Measurements from ENCODE around the gene FGF22. TPM values are rescaled to one million over a fixed set of nuclear protein-coding genes. Genes with fewer than 3 reads are reported as not detected.

The FGF22 gene
- total RNA-seq, 4 donors from 2014 or later, result 0.30 to 9.0 (median 3.4) TPM

DNA sequence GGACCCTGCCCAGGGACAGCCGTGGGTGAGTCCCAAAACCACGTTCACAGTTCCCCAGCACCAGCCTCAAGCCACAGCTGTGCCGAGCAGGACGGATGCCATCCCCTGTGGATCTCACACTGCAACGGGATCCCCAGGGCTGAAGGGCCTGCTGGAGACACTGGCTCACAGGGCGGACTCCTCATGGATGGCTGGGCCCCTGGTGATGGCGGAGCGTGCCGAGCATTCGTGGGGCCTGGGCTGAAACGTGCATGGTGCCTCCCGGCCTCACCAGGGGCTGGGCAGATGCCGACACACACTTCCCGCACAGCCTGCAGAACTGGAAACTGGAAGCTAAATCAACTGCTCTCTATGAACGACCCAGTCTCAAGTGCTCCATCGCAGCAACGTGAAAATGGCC lies 13.7 kb downstream of the FGF22 start:
- H3K9me3 ChIP-seq, result no peaks in the 10 kb centered on the region
- H3K27me3 ChIP-seq, result no peaks in the 10 kb centered on the region
- no peak for TF ChIP-seq POLR2A (IDR thresholded peaks at IDR 0.05)
- no peak for TF ChIP-seq CTCF (IDR thresholded peaks at IDR 0.05)
- no peak for TF ChIP-seq EP300 (IDR thresholded peaks at IDR 0.05)
- no peak for DNase-seq (ENCODE audit: low spot score in 2 of 2)
- H3K27ac ChIP-seq, result no peak overlapping the region
- WGBS, 2 donors, result 89 to 92% methylated on average over 17 of the region's 17 CpGs
- no peak overlapping the region for H3K4me3 ChIP-seq
- H3K36me3 ChIP-seq, result peaks cover 0 to 81% (median 16%) of the 10 kb centered on the region in 3 donors
- peaks cover 0 to 29% (median 14%) of the 10 kb centered on the region in 4 donors for H3K4me1 ChIP-seq

DNA sequence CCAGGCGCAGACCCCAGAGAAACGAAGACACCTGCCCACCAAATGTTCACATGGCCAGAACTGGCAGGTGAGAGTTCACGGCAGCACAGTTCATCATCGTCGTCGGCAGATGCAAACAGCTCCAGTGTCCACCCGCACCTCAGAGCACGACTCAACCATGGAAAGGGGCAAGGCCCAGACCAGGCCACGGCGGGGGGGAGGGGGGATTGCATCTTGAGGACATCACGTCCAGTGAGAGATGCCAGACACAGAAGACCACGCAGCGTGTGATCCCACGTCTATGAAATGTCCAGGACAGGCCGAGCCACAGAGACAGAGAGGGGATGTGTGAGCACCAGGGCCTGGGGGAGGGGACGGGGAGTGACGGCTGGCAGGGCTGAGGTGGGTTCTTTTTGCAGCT lies 16.0 kb downstream of the FGF22 start:
- TF ChIP-seq EP300 (IDR thresholded peaks at IDR 0.05) (no peak), CTCF (IDR thresholded peaks at IDR 0.05) (no peak), POLR2A (IDR thresholded peaks at IDR 0.05) (no peak)
- 83 to 86% methylated on average over 17 of the region's 17 CpGs for WGBS, 2 donors

DNA sequence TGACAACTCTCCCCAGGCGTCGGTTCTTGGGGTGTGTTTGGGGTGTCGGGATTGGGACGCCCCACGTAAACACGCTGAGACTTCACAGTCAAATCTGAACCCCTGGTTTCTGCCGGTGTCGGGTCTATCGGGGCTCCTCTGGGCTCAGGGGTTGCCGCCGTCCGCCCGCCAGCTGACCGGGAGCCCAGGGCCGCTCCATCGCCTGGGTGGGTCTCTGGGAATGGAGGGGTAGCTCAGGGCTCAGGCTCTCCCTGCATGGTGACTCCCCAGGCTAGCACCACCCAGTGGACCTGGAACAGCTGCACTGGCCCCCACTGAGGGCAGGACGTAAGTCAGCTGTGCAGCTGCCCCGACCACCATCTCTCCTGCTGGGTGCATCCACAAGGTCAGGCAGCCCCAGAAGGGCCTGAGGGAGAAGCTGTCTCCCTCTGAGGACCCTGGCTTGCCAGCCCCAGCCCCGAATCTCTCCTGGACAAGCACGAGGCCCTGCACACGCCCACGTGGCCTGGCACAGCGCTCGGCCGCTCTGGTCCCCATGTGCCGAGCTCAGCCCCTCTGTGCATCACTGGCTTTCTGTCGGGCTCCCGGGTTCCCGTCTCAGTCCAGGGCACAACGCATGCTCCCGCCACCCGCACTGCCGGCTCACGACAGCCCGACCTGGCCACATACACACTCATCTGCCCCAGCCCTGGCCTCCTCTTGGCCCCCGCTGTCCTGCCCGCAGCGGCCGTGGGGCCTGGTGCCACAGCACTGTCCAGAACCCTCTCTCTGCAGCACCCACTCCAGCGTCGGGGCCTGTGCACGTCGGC lies 17.3 kb downstream of the FGF22 start:
- TF ChIP-seq POLR2A (IDR thresholded peaks at IDR 0.05) (no peak), CTCF (IDR thresholded peaks at IDR 0.05) (no peak), EP300 (IDR thresholded peaks at IDR 0.05) (no peak)
- WGBS, 2 donors, result 71 to 78% methylated on average over 34 to 41 of the region's 43 CpGs
- Histone ChIP-seq H3K27me3 (no peaks in the 10 kb centered on the region), H3K4me3 (no peak overlapping the region), H3K36me3 (peaks cover 0 to 53% (median 0%) of the 10 kb centered on the region in 3 donors), H3K4me1 (peaks cover 3 to 64% (median 46%) of the 10 kb centered on the region in 4 donors), H3K9me3 (no peaks in the 10 kb centered on the region), H3K27ac (peak overlapping the region in 2 of 4 donors; percentile 48 to 96)
- no peak for DNase-seq (ENCODE audit: low spot score in 2 of 2)

More for the DNA sequence above, 16.0 kb downstream of the FGF22 start:
- H3K27ac ChIP-seq, result no peak overlapping the region
- no peaks in the 10 kb centered on the region for H3K9me3 ChIP-seq
- DNase-seq (ENCODE audit: low spot score in 2 of 2), result no peak
- H3K4me3 ChIP-seq, result no peak overlapping the region
- H3K27me3 ChIP-seq, result no peaks in the 10 kb centered on the region
- H3K4me1 ChIP-seq, result peaks cover 0 to 51% (median 36%) of the 10 kb centered on the region in 4 donors
- peaks cover 0 to 65% (median 7%) of the 10 kb centered on the region in 3 donors for H3K36me3 ChIP-seq

DNA sequence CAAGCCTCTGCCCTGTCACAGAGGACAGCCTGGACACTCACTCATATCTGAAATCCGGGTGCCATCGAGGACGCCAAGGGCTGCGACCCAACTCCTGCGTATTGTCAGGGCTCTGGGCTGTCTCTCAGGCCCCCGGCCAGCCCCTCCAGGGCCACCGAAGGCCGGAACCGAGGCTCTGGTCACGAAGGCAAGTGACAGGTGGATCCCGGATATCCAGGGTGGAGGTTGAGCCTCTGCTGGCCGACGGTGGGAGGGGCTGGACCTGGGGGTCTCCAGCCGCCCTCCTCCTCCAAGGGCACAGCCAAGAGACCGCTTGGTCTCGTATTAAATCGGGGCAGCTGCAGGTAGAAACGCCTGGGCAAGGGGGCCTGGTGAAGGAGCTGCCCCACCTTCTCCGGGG lies 17.9 kb downstream of the FGF22 start:
- no peaks in the 10 kb centered on the region for H3K27me3 ChIP-seq
- H3K9me3 ChIP-seq, result no peaks in the 10 kb centered on the region
- H3K4me3 ChIP-seq, result no peak overlapping the region
- H3K36me3 ChIP-seq, result peaks cover 0 to 46% (median 0%) of the 10 kb centered on the region in 3 donors
- H3K27ac ChIP-seq, result peak overlapping the region in 1 of 4 donors; percentile 96
- WGBS, 2 donors, result 64 to 90% methylated on average over 14 to 16 of the region's 19 CpGs
- no peak for DNase-seq (ENCODE audit: low spot score in 2 of 2)
- TF ChIP-seq EP300 (IDR thresholded peaks at IDR 0.05) (no peak), CTCF (IDR thresholded peaks at IDR 0.05) (no peak), POLR2A (IDR thresholded peaks at IDR 0.05) (no peak)
- peaks cover 3 to 68% (median 47%) of the 10 kb centered on the region in 4 donors for H3K4me1 ChIP-seq

Measured in tibial nerve (tissue), 4 donors.